SU-DHL-6 (cell line): ENCODE results near the gene TSPAN33.

Experiments
- H2AFZ ChIP-seq: fragments of 200-600 bp; sonication (generic); 2 replicates; pipeline ENCODE4 v1.6.1; 2014; ENCODE audit warnings: low read depth, mild to moderate bottlenecking, moderate library complexity, mixed read lengths, antibody characterized with exemption, low read length; ENCODE audit not compliant: severe bottlenecking
- H3F3A ChIP-seq: fragments of 200-600 bp; shearing (Covaris generic); 2 replicates; pipeline ENCODE4 v1.6.0; 2016; ENCODE audit warnings: antibody characterized with exemption, mild to moderate bottlenecking; ENCODE audit not compliant: insufficient read depth
- H3K27ac ChIP-seq: fragments of 200-600 bp; sonication (generic); 2 replicates; pipeline ENCODE4 v1.5.1; 2016; ENCODE audit warnings: low read depth, mild to moderate bottlenecking, low read length, moderate library complexity, mixed read lengths
- H3K27me3 ChIP-seq: fragments of 200-600 bp; sonication (generic), shearing (Covaris generic); 2 replicates; pipeline ENCODE4 v1.6.0; 2014; ENCODE audit warnings: mild to moderate bottlenecking, low read length
- H3K36me3 ChIP-seq: fragments of 200-600 bp; sonication (generic); 2 replicates; pipeline ENCODE4 v1.6.1; 2014; ENCODE audit warnings: mild to moderate bottlenecking, low read length, mixed read lengths
- H3K4me2 ChIP-seq: fragments of 300-600, 200-600 bp; shearing (Covaris generic), sonication (generic); 2 replicates; pipeline ENCODE4 v1.6.0; 2014; ENCODE audit warnings: low read length, low read depth, mild to moderate bottlenecking; ENCODE audit not compliant: poor library complexity, severe bottlenecking
- H3K4me3 ChIP-seq: fragments of 200-600 bp; sonication (generic); 2 replicates; pipeline ENCODE4 v1.5.1; 2014; ENCODE audit warnings: antibody characterized with exemption, low read length, mild to moderate bottlenecking, mixed read lengths; ENCODE audit not compliant: insufficient read depth, poor library complexity, severe bottlenecking
- H3K79me2 ChIP-seq: fragments of 200-600 bp; sonication (generic); 2 replicates; pipeline ENCODE4 v1.6.1; 2014; ENCODE audit warnings: mild to moderate bottlenecking, low read length, moderate library complexity; ENCODE audit not compliant: insufficient read depth
- H3K9ac ChIP-seq: fragments of 200-600 bp; sonication (generic); 2 replicates; pipeline ENCODE4 v1.7.0; 2014; ENCODE audit warnings: mild to moderate bottlenecking, low read length
- H3K9me2 ChIP-seq: fragments of 200-600 bp; sonication (generic); replicated peaks from 2 replicates; pipeline ENCODE4 v1.6.1; 2014; ENCODE audit warnings: low read length; ENCODE audit not compliant: insufficient read depth
- H3K9me3 ChIP-seq: fragments of 200-600 bp; sonication (generic); 2 replicates; pipeline ENCODE4 v1.6.1; 2014; ENCODE audit warnings: low read length, mixed read lengths; ENCODE audit not compliant: insufficient read depth
- H4K20me1 ChIP-seq: fragments of 200-600 bp; sonication (generic); 2 replicates; pipeline ENCODE4 v1.6.1; 2014; ENCODE audit warnings: low read depth, mild to moderate bottlenecking, antibody characterized with exemption, low read length, moderate library complexity, mixed read lengths
- CTCF ChIP-seq: fragments of 200-600 bp; sonication (generic); IDR thresholded peaks from one replicate; pipeline ENCODE4 v1.5.1; 2017; ENCODE audit warnings: antibody characterized with exemption, mild to moderate bottlenecking, low read length, moderate library complexity; ENCODE audit not compliant: insufficient read depth, poor library complexity, severe bottlenecking
- EZH2phosphoT487 ChIP-seq: fragments of 200-600 bp; sonication (generic), shearing (Covaris generic); conservative IDR thresholded peaks from 2 replicates; pipeline ENCODE4 v1.6.1; 2018; ENCODE audit warnings: mild to moderate bottlenecking, antibody characterized with exemption, low read length, moderate library complexity, mixed read lengths

The TSPAN33 gene

GRCh38 chr7:129126314-129126713, 18.2 kb upstream of the TSPAN33 start:
- H3K4me3 ChIP-seq, result no peak overlapping the region
- TF ChIP-seq EZH2phosphoT487 (no peak), CTCF (no peak)
- no peak overlapping the region for H3K9ac ChIP-seq
- H3K27ac ChIP-seq, result no peak overlapping the region
- H3K9me2 ChIP-seq, result no peaks in the 10 kb centered on the region
- H3K27me3 ChIP-seq, result no peaks in the 10 kb centered on the region
- no peaks in the 10 kb centered on the region for H3F3A ChIP-seq
- H2AFZ ChIP-seq, result no peak overlapping the region
- no peaks in the 10 kb centered on the region for H3K36me3 ChIP-seq
- no peaks in the 10 kb centered on the region for H3K79me2 ChIP-seq
- no peaks in the 10 kb centered on the region for H4K20me1 ChIP-seq
- no peaks in the 10 kb centered on the region for H3K9me3 ChIP-seq
- no peak overlapping the region for H3K4me2 ChIP-seq

- Histone ChIP-seq H3K4me2 (no peak overlapping the region), H3K79me2 (no peaks in the 10 kb centered on the region), H3K27me3 (no peaks in the 10 kb centered on the region), H3F3A (no peaks in the 10 kb centered on the region), H3K36me3 (no peaks in the 10 kb centered on the region), H3K9ac (no peak overlapping the region), H3K4me3 (no peak overlapping the region), H4K20me1 (no peaks in the 10 kb centered on the region), H2AFZ (no peak overlapping the region), H3K9me3 (no peaks in the 10 kb centered on the region), H3K9me2 (no peaks in the 10 kb centered on the region), H3K27ac (no peak overlapping the region)
- TF ChIP-seq EZH2phosphoT487 (no peak), CTCF (no peak)
Measured at GRCh38 chr7:129127154-129127553, 17.4 kb upstream of the TSPAN33 start.

GRCh38 chr7:129127601-129128000, 16.9 kb upstream of the TSPAN33 start:
- Histone ChIP-seq H3K4me3 (no peak overlapping the region), H3K9me3 (no peaks in the 10 kb centered on the region), H3K27me3 (no peaks in the 10 kb centered on the region), H3F3A (no peaks in the 10 kb centered on the region), H3K4me2 (no peak overlapping the region), H3K79me2 (no peaks in the 10 kb centered on the region), H3K27ac (no peak overlapping the region), H3K9me2 (no peaks in the 10 kb centered on the region), H3K9ac (no peak overlapping the region), H2AFZ (no peak overlapping the region), H4K20me1 (no peaks in the 10 kb centered on the region), H3K36me3 (no peaks in the 10 kb centered on the region)
- TF ChIP-seq EZH2phosphoT487 (no peak), CTCF (no peak)
